GM23338 (cell line): ENCODE measurements around the gene NEMP2. TPM values are rescaled to one million over a fixed set of nuclear protein-coding genes. Genes with fewer than 3 reads are reported as not detected.

Experiments used
- ATAC-seq: fragments of 200-7000 bp; cut with Tn5 transposase; 3 replicates; pipeline ENCODE4 v1.9.1; 2020
- DNase-seq: peaks from one replicate; pipeline ENCODE4 v3.0.0-alpha.2; 2015; ENCODE audit warnings: low spot score
- H2AFZ ChIP-seq: fragments of 200-600 bp; sonication (generic); 2 replicates; pipeline ENCODE4 v1.8.0; 2016; ENCODE audit warnings: antibody characterized with exemption, mild to moderate bottlenecking, moderate library complexity
- H3F3A ChIP-seq: fragments of 200-600 bp; sonication (generic); replicated peaks from 2 replicates; pipeline ENCODE4 v1.8.0; 2017; ENCODE audit warnings: antibody characterized with exemption, mixed run types, low read depth
- H3K27ac ChIP-seq: fragments of 200-600 bp; sonication (generic); 2 replicates; pipeline ENCODE4 v1.6.1; 2016; ENCODE audit warnings: low read depth
- H3K27me3 ChIP-seq: fragments of 200-600 bp; sonication (generic); 2 replicates; pipeline ENCODE4 v1.8.0; 2016; ENCODE audit warnings: mild to moderate bottlenecking, mixed run types, moderate library complexity; ENCODE audit not compliant: insufficient read depth
- H3K36me3 ChIP-seq: fragments of 200-600 bp; sonication (generic); 2 replicates; pipeline ENCODE4 v1.8.0; 2016; ENCODE audit warnings: mild to moderate bottlenecking; ENCODE audit not compliant: insufficient read depth
- H3K4me1 ChIP-seq: fragments of 200-600 bp; sonication (generic); 2 replicates; pipeline ENCODE4 v1.8.0; 2016; ENCODE audit warnings: mild to moderate bottlenecking, moderate library complexity; ENCODE audit not compliant: insufficient read depth
- H3K4me2 ChIP-seq: fragments of 200-600 bp; sonication (generic); 2 replicates; pipeline ENCODE4 v1.7.1; 2017; ENCODE audit warnings: mixed run types
- H3K4me3 ChIP-seq: fragments of 200-600 bp; sonication (generic); 2 replicates; pipeline ENCODE4 v1.6.1; 2016; ENCODE audit warnings: mixed run types
- H3K79me2 ChIP-seq: fragments of 200-600 bp; sonication (generic); replicated peaks from 2 replicates; pipeline ENCODE4 v1.8.0; 2017; ENCODE audit warnings: mild to moderate bottlenecking; ENCODE audit not compliant: insufficient read depth
- H3K9me2 ChIP-seq: fragments of 200-600 bp; sonication (generic); 2 replicates; pipeline ENCODE4 v1.8.0; 2017; ENCODE audit not compliant: insufficient read depth
- H4K20me1 ChIP-seq: fragments of 200-600 bp; sonication (generic); replicated peaks from 2 replicates; pipeline ENCODE4 v1.8.0; 2017; ENCODE audit warnings: mild to moderate bottlenecking; ENCODE audit not compliant: insufficient read depth
- H3K27ac Mint-ChIP-seq: 2 replicates; pipeline ENCODE4 v1.8.0; 2020; ENCODE audit warnings: inconsistent platforms, mild to moderate bottlenecking, moderate library complexity, mixed read lengths
- H3K27me3 Mint-ChIP-seq: 3 replicates; pipeline ENCODE4 v1.8.0; 2022; ENCODE audit warnings: low read depth, mild to moderate bottlenecking, moderate library complexity, mixed read lengths, inconsistent platforms; ENCODE audit not compliant: insufficient read depth, poor library complexity
- H3K36me3 Mint-ChIP-seq: 3 replicates; pipeline ENCODE4 v1.8.0; 2021; ENCODE audit warnings: low read depth, mild to moderate bottlenecking, inconsistent platforms, moderate library complexity, mixed read lengths
- H3K4me1 Mint-ChIP-seq: 3 replicates; pipeline ENCODE4 v1.8.0; 2020; ENCODE audit warnings: mild to moderate bottlenecking, inconsistent platforms, mixed read lengths
- H3K4me3 Mint-ChIP-seq: 3 replicates; pipeline ENCODE4 v1.8.0; 2021; ENCODE audit warnings: moderate library complexity, mild to moderate bottlenecking, inconsistent platforms, mixed read lengths
- H3K9me3 Mint-ChIP-seq: 3 replicates; pipeline ENCODE4 v1.8.0; 2020; ENCODE audit warnings: moderate library complexity, mild to moderate bottlenecking, inconsistent platforms, mixed read lengths
- CREB1 ChIP-seq: fragments of 250-450 bp; sonication (Bioruptor Pico); IDR thresholded peaks from 2 replicates; pipeline ENCODE4 v1.5.0; 2020; ENCODE audit warnings: low read depth, mild to moderate bottlenecking, moderate library complexity
- EZH2 ChIP-seq: fragments of 200-600 bp; sonication (generic); IDR thresholded peaks from one replicate; pipeline ENCODE4 v1.8.0; 2017; ENCODE audit warnings: antibody characterized with exemption, mild to moderate bottlenecking, low read depth; ENCODE audit not compliant: unreplicated experiment
- EZH2phosphoT487 ChIP-seq: fragments of 200-600 bp; sonication (generic); IDR thresholded peaks from one replicate; pipeline ENCODE4 v1.8.1; 2018; ENCODE audit warnings: antibody characterized with exemption; ENCODE audit not compliant: unreplicated experiment
- JUNB ChIP-seq: IDR thresholded peaks from one replicate; pipeline ENCODE4 v1.6.1; 2016; ENCODE audit warnings: antibody characterized with exemption; ENCODE audit not compliant: unreplicated experiment
- NANOG ChIP-seq: IDR thresholded peaks from 2 replicates; pipeline ENCODE4 v1.6.1; 2016; ENCODE audit warnings: antibody characterized with exemption, borderline replicate concordance
- POLR2AphosphoS5 ChIP-seq: IDR thresholded peaks from 2 replicates; pipeline ENCODE4 v1.6.1; 2016; ENCODE audit warnings: antibody characterized with exemption, low read depth
- STAT1 ChIP-seq: IDR thresholded peaks from one replicate; pipeline ENCODE4 v1.6.1; 2016; ENCODE audit warnings: antibody characterized with exemption; ENCODE audit not compliant: unreplicated experiment
- ZNF114 ChIP-seq: fragments of 250-450 bp; sonication (Bioruptor Pico); IDR thresholded peaks from 2 replicates; pipeline ENCODE4 v1.5.0; 2020; ENCODE audit warnings: mild to moderate bottlenecking, moderate library complexity
- ZNF331 ChIP-seq: fragments of 250-450 bp; sonication (Bioruptor Pico); IDR thresholded peaks from 2 replicates; pipeline ENCODE4 v1.5.0; 2020; ENCODE audit warnings: low read depth, mild to moderate bottlenecking, moderate library complexity
- polyA plus RNA-seq: library from polyadenylated mRNA; unstranded; fragments of >200 nt; fragmentation: Nextera tagmentation; extraction: Ambion mirVana; gene quantifications from 2 replicates; pipeline ENCODE4 v1.2.1, GENCODE V29; 2016
- total RNA-seq: library from RNA; depleted of rRNA; stranded (reverse); fragments of >200 nt; shearing (Covaris generic); gene quantifications from 2 replicates; pipeline ENCODE4 v1.2.3, GENCODE V29; 2014
- TF ChIP-seq, protein P1 (sequence below): IDR thresholded peaks from one replicate; pipeline ENCODE4 v1.6.1; 2018; ENCODE audit warnings: antibody characterized with exemption; ENCODE audit not compliant: unreplicated experiment
- TF ChIP-seq, protein P2 (sequence below): fragments of 250-450 bp; sonication (Bioruptor Pico); IDR thresholded peaks from 2 replicates; pipeline ENCODE4 v1.5.0; 2020; ENCODE audit warnings: mild to moderate bottlenecking, moderate library complexity
- TF ChIP-seq, protein P3 (sequence below), 2 experiments: fragments of 200-600 bp in 1 of 2; sonication (generic) in 1 of 2; conservative IDR thresholded peaks; 2 replicates each; pipeline versions ENCODE4 v1.5.1 to v1.6.1; 2016 to 2017; ENCODE audit warnings: antibody characterized with exemption in 2 of 2, low read depth in 2 of 2, mild to moderate bottlenecking in 2 of 2, moderate library complexity in 1 of 2

Gene NEMP2
- total and polyA plus RNA-seq, 2 experiments from 2014 or later: 1.2 to 4.0 TPM

DNA sequence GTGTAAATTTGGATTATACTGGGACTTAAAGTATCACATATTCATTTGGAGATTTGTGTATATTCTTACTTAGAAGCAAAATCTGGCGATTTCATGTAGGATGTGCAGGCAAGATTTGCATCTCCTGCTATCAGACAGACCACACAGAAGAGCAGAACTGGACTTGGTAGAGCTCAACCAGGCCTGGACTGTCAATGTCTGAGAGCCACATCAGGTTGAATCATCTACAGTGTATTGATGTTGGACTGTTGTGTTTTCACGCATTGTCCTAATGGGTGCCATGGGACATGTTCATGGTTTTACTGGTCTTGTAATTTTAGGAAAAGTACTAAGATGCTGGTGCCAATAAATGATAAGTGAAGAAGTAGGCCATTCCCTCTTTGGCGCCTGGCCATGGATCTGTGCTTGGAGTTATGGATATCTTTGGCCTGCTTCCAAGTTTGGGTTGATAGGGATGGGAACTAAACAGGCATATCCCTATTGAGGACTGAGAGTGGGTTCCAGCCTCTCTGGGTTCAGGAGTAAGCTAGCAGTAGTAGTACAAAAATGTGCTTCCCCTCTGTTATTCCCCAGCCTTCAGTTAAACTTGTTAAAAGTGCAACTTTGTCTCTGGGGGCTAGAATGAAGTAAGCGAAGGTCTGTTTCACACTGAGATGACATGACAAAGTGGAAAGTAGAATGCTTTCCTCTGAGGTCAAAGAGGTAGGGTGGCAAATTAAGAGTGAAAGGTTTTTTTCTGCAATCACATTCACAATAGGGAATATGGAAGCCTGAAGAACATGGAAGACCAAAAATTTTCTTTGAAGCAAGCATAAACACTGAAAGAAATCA is 49.2 kb upstream of the NEMP2 start:
- ATAC-seq (no peak), DNase-seq (no peak)
- Mint-ChIP-seq H3K36me3 (0 out of 3 replicates have a peak, but pooled peaks cover 3% of the 10 kb centered on the region), H3K27me3 (no peaks in the 10 kb centered on the region), H3K27ac (no peak overlapping the region), H3K9me3 (no peaks in the 10 kb centered on the region), H3K4me3 (no peak overlapping the region), H3K4me1 (no peaks in the 10 kb centered on the region)
- Histone ChIP-seq H3K9me2 (peaks cover 3% of the 10 kb centered on the region; the same call in 1 of the 2 replicates), H3K27ac (no peak overlapping the region), H3K79me2 (no peaks in the 10 kb centered on the region), H3F3A (no peaks in the 10 kb centered on the region), H2AFZ (no peak overlapping the region), H3K27me3 (no peaks in the 10 kb centered on the region), H3K4me2 (no peak overlapping the region), H3K4me1 (no peaks in the 10 kb centered on the region), H3K4me3 (no peak overlapping the region), H3K36me3 (no peaks in the 10 kb centered on the region), H4K20me1 (no peaks in the 10 kb centered on the region)
- TF ChIP-seq EZH2phosphoT487 (no peak), JUNB (no peak), CREB1 (CRISPR knock-in tag) (no peak), EZH2 (no peak), ZNF331 (CRISPR knock-in tag) (no peak), ZNF114 (no peak), NANOG (no peak), STAT1 (no peak), POLR2AphosphoS5 (no peak)
- TF ChIP-seq, protein P1, sequence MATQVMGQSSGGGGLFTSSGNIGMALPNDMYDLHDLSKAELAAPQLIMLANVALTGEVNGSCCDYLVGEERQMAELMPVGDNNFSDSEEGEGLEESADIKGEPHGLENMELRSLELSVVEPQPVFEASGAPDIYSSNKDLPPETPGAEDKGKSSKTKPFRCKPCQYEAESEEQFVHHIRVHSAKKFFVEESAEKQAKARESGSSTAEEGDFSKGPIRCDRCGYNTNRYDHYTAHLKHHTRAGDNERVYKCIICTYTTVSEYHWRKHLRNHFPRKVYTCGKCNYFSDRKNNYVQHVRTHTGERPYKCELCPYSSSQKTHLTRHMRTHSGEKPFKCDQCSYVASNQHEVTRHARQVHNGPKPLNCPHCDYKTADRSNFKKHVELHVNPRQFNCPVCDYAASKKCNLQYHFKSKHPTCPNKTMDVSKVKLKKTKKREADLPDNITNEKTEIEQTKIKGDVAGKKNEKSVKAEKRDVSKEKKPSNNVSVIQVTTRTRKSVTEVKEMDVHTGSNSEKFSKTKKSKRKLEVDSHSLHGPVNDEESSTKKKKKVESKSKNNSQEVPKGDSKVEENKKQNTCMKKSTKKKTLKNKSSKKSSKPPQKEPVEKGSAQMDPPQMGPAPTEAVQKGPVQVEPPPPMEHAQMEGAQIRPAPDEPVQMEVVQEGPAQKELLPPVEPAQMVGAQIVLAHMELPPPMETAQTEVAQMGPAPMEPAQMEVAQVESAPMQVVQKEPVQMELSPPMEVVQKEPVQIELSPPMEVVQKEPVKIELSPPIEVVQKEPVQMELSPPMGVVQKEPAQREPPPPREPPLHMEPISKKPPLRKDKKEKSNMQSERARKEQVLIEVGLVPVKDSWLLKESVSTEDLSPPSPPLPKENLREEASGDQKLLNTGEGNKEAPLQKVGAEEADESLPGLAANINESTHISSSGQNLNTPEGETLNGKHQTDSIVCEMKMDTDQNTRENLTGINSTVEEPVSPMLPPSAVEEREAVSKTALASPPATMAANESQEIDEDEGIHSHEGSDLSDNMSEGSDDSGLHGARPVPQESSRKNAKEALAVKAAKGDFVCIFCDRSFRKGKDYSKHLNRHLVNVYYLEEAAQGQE: no peak
- TF ChIP-seq, protein P2, sequence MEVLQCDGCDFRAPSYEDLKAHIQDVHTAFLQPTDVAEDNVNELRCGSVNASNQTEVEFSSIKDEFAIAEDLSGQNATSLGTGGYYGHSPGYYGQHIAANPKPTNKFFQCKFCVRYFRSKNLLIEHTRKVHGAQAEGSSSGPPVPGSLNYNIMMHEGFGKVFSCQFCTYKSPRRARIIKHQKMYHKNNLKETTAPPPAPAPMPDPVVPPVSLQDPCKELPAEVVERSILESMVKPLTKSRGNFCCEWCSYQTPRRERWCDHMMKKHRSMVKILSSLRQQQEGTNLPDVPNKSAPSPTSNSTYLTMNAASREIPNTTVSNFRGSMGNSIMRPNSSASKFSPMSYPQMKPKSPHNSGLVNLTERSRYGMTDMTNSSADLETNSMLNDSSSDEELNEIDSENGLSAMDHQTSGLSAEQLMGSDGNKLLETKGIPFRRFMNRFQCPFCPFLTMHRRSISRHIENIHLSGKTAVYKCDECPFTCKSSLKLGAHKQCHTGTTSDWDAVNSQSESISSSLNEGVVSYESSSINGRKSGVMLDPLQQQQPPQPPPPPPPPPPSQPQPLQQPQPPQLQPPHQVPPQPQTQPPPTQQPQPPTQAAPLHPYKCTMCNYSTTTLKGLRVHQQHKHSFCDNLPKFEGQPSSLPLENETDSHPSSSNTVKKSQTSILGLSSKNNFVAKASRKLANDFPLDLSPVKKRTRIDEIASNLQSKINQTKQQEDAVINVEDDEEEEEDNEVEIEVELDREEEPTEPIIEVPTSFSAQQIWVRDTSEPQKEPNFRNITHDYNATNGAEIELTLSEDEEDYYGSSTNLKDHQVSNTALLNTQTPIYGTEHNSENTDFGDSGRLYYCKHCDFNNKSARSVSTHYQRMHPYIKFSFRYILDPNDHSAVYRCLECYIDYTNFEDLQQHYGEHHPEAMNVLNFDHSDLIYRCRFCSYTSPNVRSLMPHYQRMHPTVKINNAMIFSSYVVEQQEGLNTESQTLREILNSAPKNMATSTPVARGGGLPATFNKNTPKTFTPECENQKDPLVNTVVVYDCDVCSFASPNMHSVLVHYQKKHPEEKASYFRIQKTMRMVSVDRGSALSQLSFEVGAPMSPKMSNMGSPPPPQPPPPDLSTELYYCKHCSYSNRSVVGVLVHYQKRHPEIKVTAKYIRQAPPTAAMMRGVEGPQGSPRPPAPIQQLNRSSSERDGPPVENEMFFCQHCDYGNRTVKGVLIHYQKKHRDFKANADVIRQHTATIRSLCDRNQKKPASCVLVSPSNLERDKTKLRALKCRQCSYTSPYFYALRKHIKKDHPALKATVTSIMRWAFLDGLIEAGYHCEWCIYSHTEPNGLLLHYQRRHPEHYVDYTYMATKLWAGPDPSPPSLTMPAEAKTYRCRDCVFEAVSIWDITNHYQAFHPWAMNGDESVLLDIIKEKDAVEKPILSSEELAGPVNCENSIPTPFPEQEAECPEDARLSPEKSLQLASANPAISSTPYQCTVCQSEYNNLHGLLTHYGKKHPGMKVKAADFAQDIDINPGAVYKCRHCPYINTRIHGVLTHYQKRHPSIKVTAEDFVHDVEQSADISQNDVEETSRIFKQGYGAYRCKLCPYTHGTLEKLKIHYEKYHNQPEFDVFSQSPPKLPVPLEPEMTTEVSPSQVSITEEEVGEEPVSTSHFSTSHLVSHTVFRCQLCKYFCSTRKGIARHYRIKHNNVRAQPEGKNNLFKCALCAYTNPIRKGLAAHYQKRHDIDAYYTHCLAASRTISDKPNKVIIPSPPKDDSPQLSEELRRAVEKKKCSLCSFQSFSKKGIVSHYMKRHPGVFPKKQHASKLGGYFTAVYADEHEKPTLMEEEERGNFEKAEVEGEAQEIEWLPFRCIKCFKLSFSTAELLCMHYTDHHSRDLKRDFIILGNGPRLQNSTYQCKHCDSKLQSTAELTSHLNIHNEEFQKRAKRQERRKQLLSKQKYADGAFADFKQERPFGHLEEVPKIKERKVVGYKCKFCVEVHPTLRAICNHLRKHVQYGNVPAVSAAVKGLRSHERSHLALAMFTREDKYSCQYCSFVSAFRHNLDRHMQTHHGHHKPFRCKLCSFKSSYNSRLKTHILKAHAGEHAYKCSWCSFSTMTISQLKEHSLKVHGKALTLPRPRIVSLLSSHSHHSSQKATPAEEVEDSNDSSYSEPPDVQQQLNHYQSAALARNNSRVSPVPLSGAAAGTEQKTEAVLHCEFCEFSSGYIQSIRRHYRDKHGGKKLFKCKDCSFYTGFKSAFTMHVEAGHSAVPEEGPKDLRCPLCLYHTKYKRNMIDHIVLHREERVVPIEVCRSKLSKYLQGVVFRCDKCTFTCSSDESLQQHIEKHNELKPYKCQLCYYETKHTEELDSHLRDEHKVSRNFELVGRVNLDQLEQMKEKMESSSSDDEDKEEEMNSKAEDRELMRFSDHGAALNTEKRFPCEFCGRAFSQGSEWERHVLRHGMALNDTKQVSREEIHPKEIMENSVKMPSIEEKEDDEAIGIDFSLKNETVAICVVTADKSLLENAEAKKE (CRISPR knock-in tag): no peak
- TF ChIP-seq, protein P3, sequence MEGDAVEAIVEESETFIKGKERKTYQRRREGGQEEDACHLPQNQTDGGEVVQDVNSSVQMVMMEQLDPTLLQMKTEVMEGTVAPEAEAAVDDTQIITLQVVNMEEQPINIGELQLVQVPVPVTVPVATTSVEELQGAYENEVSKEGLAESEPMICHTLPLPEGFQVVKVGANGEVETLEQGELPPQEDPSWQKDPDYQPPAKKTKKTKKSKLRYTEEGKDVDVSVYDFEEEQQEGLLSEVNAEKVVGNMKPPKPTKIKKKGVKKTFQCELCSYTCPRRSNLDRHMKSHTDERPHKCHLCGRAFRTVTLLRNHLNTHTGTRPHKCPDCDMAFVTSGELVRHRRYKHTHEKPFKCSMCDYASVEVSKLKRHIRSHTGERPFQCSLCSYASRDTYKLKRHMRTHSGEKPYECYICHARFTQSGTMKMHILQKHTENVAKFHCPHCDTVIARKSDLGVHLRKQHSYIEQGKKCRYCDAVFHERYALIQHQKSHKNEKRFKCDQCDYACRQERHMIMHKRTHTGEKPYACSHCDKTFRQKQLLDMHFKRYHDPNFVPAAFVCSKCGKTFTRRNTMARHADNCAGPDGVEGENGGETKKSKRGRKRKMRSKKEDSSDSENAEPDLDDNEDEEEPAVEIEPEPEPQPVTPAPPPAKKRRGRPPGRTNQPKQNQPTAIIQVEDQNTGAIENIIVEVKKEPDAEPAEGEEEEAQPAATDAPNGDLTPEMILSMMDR (conservative IDR thresholded peaks at IDR 0.05; ENCODE audit: low read depth in 2 of 2): no peak
